Liver (tissue), 5 donors: Measurements from ENCODE around the gene PHF24. TPM values are rescaled to one million over a fixed set of nuclear protein-coding genes. Genes with fewer than 3 reads are reported as not detected.

Experiments used
- polyA plus RNA-seq, 2 donors: library from polyadenylated mRNA; stranded (reverse) in 1 of 2; unstranded in 1 of 2; fragments of 200-250 nt in 1 of 2; fragments of >200 nt in 1 of 2; fragmentation: Nextera tagmentation in 1 of 2; extraction: Ambion mirVana in 1 of 2; gene quantifications; one replicate each; pipeline versions ENCODE4 v1.2.1 to v1.2.3, GENCODE V29; 2013 to 2015
- total RNA-seq, 2 donors: library from RNA; depleted of rRNA; stranded (reverse); fragments of >200 nt; gene quantifications; one replicate each; pipeline ENCODE4 v1.2.3, GENCODE V29; 2014
- TF ChIP-seq, protein P1 (sequence below): IDR thresholded peaks from 2 replicates; pipeline ENCODE4 v1.6.1; 2016; ENCODE audit warnings: antibody characterized with exemption, mild to moderate bottlenecking
- donor health status: healthy.
- donor health status: healthy.
- donor health status: healthy.

PHF24 gene
- total and polyA plus RNA-seq, 4 donors = 0.01 to 0.17 (median 0.04) TPM

GRCh38 chr9:35029852-35030251 is 71.8 kb downstream of the PHF24 start (continued):
- TF ChIP-seq, protein P1, sequence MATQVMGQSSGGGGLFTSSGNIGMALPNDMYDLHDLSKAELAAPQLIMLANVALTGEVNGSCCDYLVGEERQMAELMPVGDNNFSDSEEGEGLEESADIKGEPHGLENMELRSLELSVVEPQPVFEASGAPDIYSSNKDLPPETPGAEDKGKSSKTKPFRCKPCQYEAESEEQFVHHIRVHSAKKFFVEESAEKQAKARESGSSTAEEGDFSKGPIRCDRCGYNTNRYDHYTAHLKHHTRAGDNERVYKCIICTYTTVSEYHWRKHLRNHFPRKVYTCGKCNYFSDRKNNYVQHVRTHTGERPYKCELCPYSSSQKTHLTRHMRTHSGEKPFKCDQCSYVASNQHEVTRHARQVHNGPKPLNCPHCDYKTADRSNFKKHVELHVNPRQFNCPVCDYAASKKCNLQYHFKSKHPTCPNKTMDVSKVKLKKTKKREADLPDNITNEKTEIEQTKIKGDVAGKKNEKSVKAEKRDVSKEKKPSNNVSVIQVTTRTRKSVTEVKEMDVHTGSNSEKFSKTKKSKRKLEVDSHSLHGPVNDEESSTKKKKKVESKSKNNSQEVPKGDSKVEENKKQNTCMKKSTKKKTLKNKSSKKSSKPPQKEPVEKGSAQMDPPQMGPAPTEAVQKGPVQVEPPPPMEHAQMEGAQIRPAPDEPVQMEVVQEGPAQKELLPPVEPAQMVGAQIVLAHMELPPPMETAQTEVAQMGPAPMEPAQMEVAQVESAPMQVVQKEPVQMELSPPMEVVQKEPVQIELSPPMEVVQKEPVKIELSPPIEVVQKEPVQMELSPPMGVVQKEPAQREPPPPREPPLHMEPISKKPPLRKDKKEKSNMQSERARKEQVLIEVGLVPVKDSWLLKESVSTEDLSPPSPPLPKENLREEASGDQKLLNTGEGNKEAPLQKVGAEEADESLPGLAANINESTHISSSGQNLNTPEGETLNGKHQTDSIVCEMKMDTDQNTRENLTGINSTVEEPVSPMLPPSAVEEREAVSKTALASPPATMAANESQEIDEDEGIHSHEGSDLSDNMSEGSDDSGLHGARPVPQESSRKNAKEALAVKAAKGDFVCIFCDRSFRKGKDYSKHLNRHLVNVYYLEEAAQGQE = no peak

Other genes with a start within 250 kb of the PHF24 start
- gene CCL21, start 248.1 kb upstream of the PHF24 start, total RNA-seq = 1 to 10 TPM; 2.2 to 4.5 TPM
- 10 to 100 TPM; 16.7 to 31.0 TPM for gene CCL21, start 248.1 kb upstream of the PHF24 start, polyA plus RNA-seq
- gene DNAJB5, start 31.5 kb downstream of the PHF24 start, total RNA-seq = 1 to 10 TPM; 1.4 to 2.1 TPM
- 1 to 10 TPM in 1 of 2 donors, under 1 TPM in 1; 0.76 to 2.3 TPM for gene DNAJB5, start 31.5 kb downstream of the PHF24 start, polyA plus RNA-seq
- gene VCP, start 114.3 kb downstream of the PHF24 start, total RNA-seq = 100 to 1,000 TPM; 175 to 248 TPM
- 100 to 1,000 TPM in 1 of 2 donors, 10 to 100 TPM in 1; 57.6 to 131 TPM for gene VCP, start 114.3 kb downstream of the PHF24 start, polyA plus RNA-seq
- gene FANCG, start 121.7 kb downstream of the PHF24 start, total RNA-seq = 10 to 100 TPM in 1 of 2 donors, 1 to 10 TPM in 1; 4.4 to 16.0 TPM
- gene FANCG, start 121.7 kb downstream of the PHF24 start, polyA plus RNA-seq = 1 to 10 TPM; 1.7 to 3.5 TPM
- gene PIGO, start 138.3 kb downstream of the PHF24 start, total RNA-seq = 10 to 100 TPM; 10.5 to 15.7 TPM
- gene PIGO, start 138.3 kb downstream of the PHF24 start, polyA plus RNA-seq = 10 to 100 TPM; 15.2 to 16.0 TPM
- gene STOML2, start 144.8 kb downstream of the PHF24 start, total RNA-seq = 10 to 100 TPM; 77.8 to 85.1 TPM
- 10 to 100 TPM; 77.9 to 96.8 TPM for gene STOML2, start 144.8 kb downstream of the PHF24 start, polyA plus RNA-seq
- 10 to 100 TPM in 1 of 2 donors, 1 to 10 TPM in 1; 6.9 to 29.8 TPM for gene ATOSB, start 157.6 kb downstream of the PHF24 start, total RNA-seq
- 1 to 10 TPM; 2.8 to 4.3 TPM for gene ATOSB, start 157.6 kb downstream of the PHF24 start, polyA plus RNA-seq
- gene UNC13B, start 203.7 kb downstream of the PHF24 start, total RNA-seq = 10 to 100 TPM; 12.5 to 25.7 TPM
- 10 to 100 TPM in 1 of 2 donors, 1 to 10 TPM in 1; 5.5 to 11.4 TPM for gene UNC13B, start 203.7 kb downstream of the PHF24 start, polyA plus RNA-seq